Astrocyte (in vitro differentiated cells and primary cell): ENCODE data around the gene SLC39A7. TPM values are rescaled to one million over a fixed set of nuclear protein-coding genes. Genes with fewer than 3 reads are reported as not detected.
"Not testable (repeated sequence)": the region's sequence is repeated elsewhere in the genome, so short reads cannot be mapped to it uniquely, and the experiment has no call there.

ENCODE experiments used
- DNase-seq: peaks from one replicate; pipeline ENCODE4 v3.0.0-alpha.2; 2010; ENCODE audit warnings: low read depth
- FAIRE-seq: peaks from 2 replicates; lab custom pipeline; 2011; peaks lifted over from hg19 to GRCh38; lab: Jason Lieb, UNC
- H2AFZ ChIP-seq: 2 replicates; pipeline ENCODE4 v1.6.0; 2012; ENCODE audit warnings: low read depth, low read length, inconsistent platforms
- H3K27ac ChIP-seq: 2 replicates; pipeline ENCODE4 v1.5.1; 2011; ENCODE audit warnings: low read depth, low read length, inconsistent platforms
- H3K27me3 ChIP-seq: 2 replicates; pipeline ENCODE4 v1.6.0; 2011; ENCODE audit warnings: low read length, inconsistent platforms; ENCODE audit not compliant: insufficient read depth
- H3K36me3 ChIP-seq: 2 replicates; pipeline ENCODE4 v1.5.1; 2011; ENCODE audit warnings: low read length, inconsistent platforms; ENCODE audit not compliant: insufficient read depth
- H3K4me1 ChIP-seq: 2 replicates; pipeline ENCODE4 v1.5.1; 2011; ENCODE audit warnings: low read length, inconsistent platforms; ENCODE audit not compliant: insufficient read depth
- H3K4me2 ChIP-seq: 2 replicates; pipeline ENCODE4 v1.6.0; 2012; ENCODE audit warnings: low read length, inconsistent platforms
- H3K4me3 ChIP-seq: 2 replicates; pipeline ENCODE4 v1.5.1; 2011; ENCODE audit warnings: low read depth, mild to moderate bottlenecking, low read length, inconsistent platforms; ENCODE audit not compliant: insufficient read depth
- H3K79me2 ChIP-seq: 2 replicates; pipeline ENCODE4 v1.6.0; 2012; ENCODE audit warnings: mild to moderate bottlenecking, low read length, inconsistent platforms; ENCODE audit not compliant: insufficient read depth
- H3K9ac ChIP-seq: 2 replicates; pipeline ENCODE4 v1.6.0; 2012; ENCODE audit warnings: mild to moderate bottlenecking, low read length, inconsistent platforms
- H3K9me3 ChIP-seq: 2 replicates; pipeline ENCODE4 v1.5.1; 2012; ENCODE audit warnings: low read depth, mild to moderate bottlenecking, low read length, inconsistent platforms; ENCODE audit not compliant: insufficient read depth
- H4K20me1 ChIP-seq: 2 replicates; pipeline ENCODE4 v1.6.0; 2012; ENCODE audit warnings: low read length, inconsistent platforms; ENCODE audit not compliant: insufficient read depth
- H3K27ac Mint-ChIP-seq: one replicate; pipeline ENCODE4 v1.8.0; 2021; ENCODE audit warnings: mild to moderate bottlenecking, mixed read lengths; ENCODE audit not compliant: unreplicated experiment
- H3K27me3 Mint-ChIP-seq: one replicate; pipeline ENCODE4 v1.8.0; 2021; ENCODE audit warnings: low read depth, mixed read lengths; ENCODE audit not compliant: unreplicated experiment
- H3K36me3 Mint-ChIP-seq: one replicate; pipeline ENCODE4 v1.8.0; 2021; ENCODE audit warnings: low read depth, mixed read lengths; ENCODE audit not compliant: unreplicated experiment
- H3K4me1 Mint-ChIP-seq: one replicate; pipeline ENCODE4 v1.8.0; 2021; ENCODE audit warnings: low read depth, mixed read lengths; ENCODE audit not compliant: unreplicated experiment
- H3K4me3 Mint-ChIP-seq: one replicate; pipeline ENCODE4 v1.8.0; 2021; ENCODE audit warnings: mild to moderate bottlenecking, moderate library complexity, mixed read lengths; ENCODE audit not compliant: unreplicated experiment
- H3K9me3 Mint-ChIP-seq: one replicate; pipeline ENCODE4 v1.8.0; 2021; ENCODE audit warnings: mild to moderate bottlenecking, mixed read lengths; ENCODE audit not compliant: unreplicated experiment
- CTCF ChIP-seq: IDR thresholded peaks from 2 replicates; pipeline ENCODE4 v1.5.1; 2011; ENCODE audit warnings: low read depth, mild to moderate bottlenecking, inconsistent platforms, low read length, moderate library complexity; ENCODE audit not compliant: insufficient read depth
- EZH2 ChIP-seq: IDR thresholded peaks from 2 replicates; pipeline ENCODE4 v1.6.1; 2012; ENCODE audit warnings: mild to moderate bottlenecking, low read length, inconsistent platforms; ENCODE audit not compliant: insufficient read depth
- total RNA-seq: library from RNA; stranded (reverse); gene quantifications from 2 replicates; pipeline ENCODE4 v1.2.1, GENCODE V29; 2021

Gene SLC39A7
- total RNA-seq, 1 donor from 2014 or later = 150 TPM

GRCh38 chr6:33217681-33218080, 17.0 kb downstream of the SLC39A7 start:
- Histone ChIP-seq H3K36me3 (no peaks in the 10 kb centered on the region), H3K9me3 (no peaks in the 10 kb centered on the region), H3K27me3 (peaks cover 3% of the 10 kb centered on the region), H3K4me2 (no peak overlapping the region), H3K27ac (no peak overlapping the region), H3K4me1 (peaks cover 4% of the 10 kb centered on the region), H3K9ac (no peak overlapping the region), H2AFZ (no peak overlapping the region), H4K20me1 (no peaks in the 10 kb centered on the region), H3K4me3 (no peak overlapping the region), H3K79me2 (no peaks in the 10 kb centered on the region)
- DNase-seq = no peak
- FAIRE-seq = no peak
- Mint-ChIP-seq H3K27me3 (peaks cover 51% of the 10 kb centered on the region), H3K36me3 (no peaks in the 10 kb centered on the region), H3K9me3 (peaks cover 4% of the 10 kb centered on the region), H3K4me1 (peaks cover 4% of the 10 kb centered on the region), H3K27ac (no peak overlapping the region), H3K4me3 (no peak overlapping the region)
- TF ChIP-seq CTCF = no peak
- no peak for TF ChIP-seq EZH2

- H3K27me3 Mint-ChIP-seq = peaks cover 14% of the 10 kb centered on the region
- not testable (repeated sequence) for H3K9ac ChIP-seq, H3K4me3 Mint-ChIP-seq, H3K36me3 ChIP-seq, H3K4me1 ChIP-seq, H3K27ac ChIP-seq, H3K36me3 Mint-ChIP-seq, H4K20me1 ChIP-seq, FAIRE-seq, H3K4me3 ChIP-seq, H3K4me1 Mint-ChIP-seq, H3K9me3 ChIP-seq, H2AFZ ChIP-seq, H3K9me3 Mint-ChIP-seq, H3K27ac Mint-ChIP-seq, DNase-seq, H3K79me2 ChIP-seq, H3K4me2 ChIP-seq
- H3K27me3 ChIP-seq = peaks cover 20% of the 10 kb centered on the region
These were observed 25.9 kb downstream of the SLC39A7 start for GRCh38 chr6:33226503-33227120.

- Histone ChIP-seq H4K20me1 (no peaks in the 10 kb centered on the region), H3K27ac (no peak overlapping the region), H3K4me2 (no peak overlapping the region), H3K36me3 (no peaks in the 10 kb centered on the region), H3K4me3 (no peak overlapping the region), H3K4me1 (no peaks in the 10 kb centered on the region), H3K9ac (no peak overlapping the region), H2AFZ (no peak overlapping the region), H3K27me3 (peaks cover 29% of the 10 kb centered on the region), H3K9me3 (no peaks in the 10 kb centered on the region), H3K79me2 (no peaks in the 10 kb centered on the region)
- no peak overlapping the region for H3K27ac Mint-ChIP-seq
- no peak for FAIRE-seq
- H3K4me3 Mint-ChIP-seq = no peak overlapping the region
- DNase-seq = no peak
- no peak for TF ChIP-seq CTCF
- TF ChIP-seq EZH2 = no peak
- peaks cover 2% of the 10 kb centered on the region for H3K9me3 Mint-ChIP-seq
- H3K27me3 Mint-ChIP-seq = peaks cover 46% of the 10 kb centered on the region
- no peaks in the 10 kb centered on the region for H3K36me3 Mint-ChIP-seq
- H3K4me1 Mint-ChIP-seq = no peaks in the 10 kb centered on the region
These were observed 34.6 kb downstream of the SLC39A7 start for GRCh38 chr6:33235221-33235634.
